GM12801 (cell line): ENCODE data around the gene PRKCA.

ENCODE experiments used
- CTCF ChIP-seq: IDR thresholded peaks from one replicate; pipeline ENCODE4 v1.5.1; 2011; ENCODE audit warnings: control low read depth; ENCODE audit not compliant: insufficient read length; ENCODE audit errors: extremely low read depth

Gene PRKCA

GRCh38 chr17:66778531-66779236, 476.3 kb downstream of the PRKCA start:
- TF ChIP-seq CTCF: no peak

- TF ChIP-seq CTCF: no peak
Measured at GRCh38 chr17:66779237-66779606, 476.8 kb downstream of the PRKCA start.

- TF ChIP-seq CTCF: no peak
Measured at GRCh38 chr17:66781135-66781534, 478.7 kb downstream of the PRKCA start.

GRCh38 chr17:66782851-66783250, 480.4 kb downstream of the PRKCA start:
- TF ChIP-seq CTCF: no peak

GRCh38 chr17:66783656-66784381, 481.4 kb downstream of the PRKCA start:
- TF ChIP-seq CTCF: no peak

GRCh38 chr17:66784621-66785364, 482.4 kb downstream of the PRKCA start:
- TF ChIP-seq CTCF: no peak

- TF ChIP-seq CTCF: no peak
Measured at GRCh38 chr17:66786107-66786506, 483.7 kb downstream of the PRKCA start.
